Smooth muscle cell (in vitro differentiated cells): Measurements from ENCODE around the gene FGFR3. TPM values are rescaled to one million over a fixed set of nuclear protein-coding genes. Genes with fewer than 3 reads are reported as not detected.

ENCODE experiments used
- DNase-seq: peaks from one replicate; lab custom pipeline; 2025; ENCODE audit not compliant: unreplicated experiment; lab: John Stamatoyannopoulos, UW
- H2AFZ ChIP-seq: fragments of 200-600 bp; sonication (generic); 2 replicates; pipeline ENCODE4 v1.6.0; 2016; ENCODE audit warnings: antibody characterized with exemption, low read depth, mild to moderate bottlenecking
- H3F3A ChIP-seq: fragments of 200-600 bp; sonication (generic); 2 replicates; pipeline ENCODE4 v1.6.0; 2017; ENCODE audit warnings: antibody characterized with exemption, low read depth
- H3K27ac ChIP-seq: fragments of 200-600 bp; sonication (generic); 2 replicates; pipeline ENCODE4 v1.5.1; 2016; ENCODE audit warnings: low read depth, mild to moderate bottlenecking
- H3K27me3 ChIP-seq: fragments of 200-600 bp; sonication (generic); 2 replicates; pipeline ENCODE4 v1.6.1; 2016; ENCODE audit warnings: low read depth, mild to moderate bottlenecking
- H3K36me3 ChIP-seq: fragments of 200-600 bp; sonication (generic); 2 replicates; pipeline ENCODE4 v1.5.1; 2016; ENCODE audit warnings: low read depth
- H3K4me1 ChIP-seq: fragments of 200-600 bp; sonication (generic); 2 replicates; pipeline ENCODE4 v1.5.1; 2016; ENCODE audit warnings: low read depth
- H3K4me2 ChIP-seq: fragments of 200-600 bp; sonication (generic); 2 replicates; pipeline ENCODE4 v1.6.0; 2016; ENCODE audit warnings: mild to moderate bottlenecking
- H3K4me3 ChIP-seq: fragments of 200-600 bp; sonication (generic); 2 replicates; pipeline ENCODE4 v1.5.1; 2016; ENCODE audit warnings: mild to moderate bottlenecking
- H3K79me2 ChIP-seq: fragments of 200-600 bp; sonication (generic); 2 replicates; pipeline ENCODE4 v1.6.0; 2016; ENCODE audit warnings: low read depth, mild to moderate bottlenecking
- H3K9ac ChIP-seq: fragments of 200-600 bp; sonication (generic); 2 replicates; pipeline ENCODE4 v1.6.0; 2016; ENCODE audit warnings: low read depth
- H3K9me3 ChIP-seq: fragments of 200-600 bp; sonication (generic); replicated peaks from 2 replicates; pipeline ENCODE4 v1.5.1; 2016; ENCODE audit warnings: low read depth
- H4K20me1 ChIP-seq: fragments of 200-600 bp; sonication (generic); 2 replicates; pipeline ENCODE4 v1.6.0; 2016; ENCODE audit warnings: low read depth
- CTCF ChIP-seq: fragments of 200-600 bp; sonication (generic); IDR thresholded peaks from 2 replicates; pipeline ENCODE4 v1.5.1; 2017; ENCODE audit warnings: borderline replicate concordance, mild to moderate bottlenecking, antibody characterized with exemption; ENCODE audit not compliant: insufficient read depth, poor library complexity, severe bottlenecking
- WGBS: methylation state at CpG from one replicate; pipeline ENCODE4 v1.1.7; 2016; ENCODE audit warnings: low lambda C conversion rate; 5-methylcytosine and 5-hydroxymethylcytosine counted together
- polyA plus RNA-seq: library from polyadenylated mRNA; unstranded; fragments of >200 nt; fragmentation: Nextera tagmentation; extraction: Ambion mirVana; gene quantifications from 2 replicates; pipeline ENCODE4 v1.2.1, GENCODE V29; 2016
- total RNA-seq: library from RNA; depleted of rRNA; stranded (reverse); fragments of >200 nt; gene quantifications from 2 replicates; pipeline ENCODE4 v1.2.3, GENCODE V29; 2014

The FGFR3 gene
- total and polyA plus RNA-seq, 2 experiments from 2014 or later: 6.6 to 13.6 TPM

GRCh38 chr4:1776521-1777161 lies 16.5 kb upstream of the FGFR3 start:
- no peak for TF ChIP-seq CTCF

GRCh38 chr4:1777822-1778641 lies 15.1 kb upstream of the FGFR3 start:
- H3K9ac ChIP-seq: no peak overlapping the region
- peak overlapping the region; percentile 63 for H3K4me2 ChIP-seq
- H2AFZ ChIP-seq: no peak overlapping the region
- H3K4me1 ChIP-seq: peaks cover 23% of the 10 kb centered on the region
- H3K4me3 ChIP-seq: no peak overlapping the region
- no peaks in the 10 kb centered on the region for H3K9me3 ChIP-seq
- peak; percentile 26 for TF ChIP-seq CTCF
- no peaks in the 10 kb centered on the region for H4K20me1 ChIP-seq
- no peak for DNase-seq
- H3K27ac ChIP-seq: no peak overlapping the region
- WGBS: 32% methylated on average over 27 of the region's 27 CpGs
- no peaks in the 10 kb centered on the region for H3K79me2 ChIP-seq
- H3K27me3 ChIP-seq: no peaks in the 10 kb centered on the region
- H3K36me3 ChIP-seq: no peaks in the 10 kb centered on the region
- no peaks in the 10 kb centered on the region for H3F3A ChIP-seq

More at GRCh38 chr4:1776521-1777161, 16.5 kb upstream of the FGFR3 start:
- Histone ChIP-seq H3K9me3 (no peaks in the 10 kb centered on the region), H4K20me1 (no peaks in the 10 kb centered on the region), H3K36me3 (no peaks in the 10 kb centered on the region), H2AFZ (no peak overlapping the region), H3K4me1 (peaks cover 28% of the 10 kb centered on the region), H3K9ac (no peak overlapping the region), H3K4me2 (no peak overlapping the region), H3K4me3 (no peak overlapping the region), H3K27me3 (no peaks in the 10 kb centered on the region), H3F3A (no peaks in the 10 kb centered on the region), H3K79me2 (no peaks in the 10 kb centered on the region), H3K27ac (no peak overlapping the region)
- DNase-seq: no peak
- 94% methylated on average over 24 of the region's 24 CpGs for WGBS

GRCh38 chr4:1778642-1779392 lies 14.3 kb upstream of the FGFR3 start:
- Histone ChIP-seq H3K79me2 (no peaks in the 10 kb centered on the region), H3K27ac (no peak overlapping the region), H3K4me2 (peak overlapping the region; percentile 63), H3K27me3 (no peaks in the 10 kb centered on the region), H3K36me3 (no peaks in the 10 kb centered on the region), H3K9ac (no peak overlapping the region), H2AFZ (no peak overlapping the region), H3F3A (no peaks in the 10 kb centered on the region), H4K20me1 (no peaks in the 10 kb centered on the region), H3K9me3 (no peaks in the 10 kb centered on the region), H3K4me1 (peaks cover 23% of the 10 kb centered on the region), H3K4me3 (no peak overlapping the region)
- 93% methylated on average over 18 of the region's 18 CpGs for WGBS
- no peak for TF ChIP-seq CTCF
- DNase-seq: no peak
